GM12878 (cell line): ENCODE results near the gene GALR1. TPM values are rescaled to one million over a fixed set of nuclear protein-coding genes. Genes with fewer than 3 reads are reported as not detected.

Experiments
- ATAC-seq: fragments of 200-7000 bp; cut with Tn5 transposase; 3 replicates; pipeline ENCODE4 v1.9.1; 2020; ENCODE audit warnings: mild to moderate bottlenecking, moderate library complexity
- BruUV-seq: library from RNA; stranded (reverse); fragments of 400-500 nt; replicated peaks from 2 replicates; lab custom pipeline; 2021; lab: Mats Ljungman, UMichigan
- CTCF ChIA-PET: fragments of 300-600 bp; sonication (Branson Sonifier 250); formaldehyde crosslinking; extraction: SDS; loops from one replicate; lab custom pipeline; 2021; ENCODE audit warnings: inconsistent platforms; lab: Yijun Ruan, JAX
- POLR2A ChIA-PET: fragments of 350-600 bp; formaldehyde crosslinking; extraction: SDS; loops from one replicate; lab custom pipeline; 2021; ENCODE audit warnings: inconsistent platforms; lab: Charles Lee
- RAD21 ChIA-PET: fragments of 300-600 bp; sonication (Branson Sonifier 250); formaldehyde crosslinking; loops from one replicate; lab custom pipeline; 2023; ENCODE audit warnings: antibody characterized with exemption; ENCODE audit not compliant: unreplicated experiment; lab: Charles Lee
- SMC1A ChIA-PET: fragments of 300-600 bp; sonication (Branson Sonifier 250); formaldehyde crosslinking; loops from one replicate; lab custom pipeline; 2023; ENCODE audit not compliant: unreplicated experiment, uncharacterized antibody; lab: Charles Lee
- DNase-seq: peaks from one replicate; pipeline ENCODE4 v3.0.0-alpha.2; 2011; ENCODE audit warnings: low read depth, low spot score
- FAIRE-seq: peaks from 3 replicates; lab custom pipeline; 2011; peaks lifted over from hg19 to GRCh38; lab: Jason Lieb, UNC
- H2AFZ ChIP-seq: 2 replicates; pipeline ENCODE4 v1.6.0; 2011; ENCODE audit warnings: low read depth, low read length, control low read depth; ENCODE audit not compliant: control insufficient read depth
- H3K27ac ChIP-seq: 2 replicates; pipeline ENCODE4 v1.5.1; 2011; ENCODE audit warnings: control low read depth; ENCODE audit not compliant: control insufficient read depth, insufficient read depth
- H3K27me3 ChIP-seq, 2 experiments: replicated peaks in 1 of 2; 2 replicates each; pipeline versions ENCODE4 v1.6.0 to v1.6.1; 2011; ENCODE audit warnings: low read length in 1 of 2; ENCODE audit not compliant: control insufficient read depth in 2 of 2, insufficient read depth in 2 of 2
- H3K36me3 ChIP-seq, 2 experiments: 2 replicates each; pipeline ENCODE4 v1.5.1; 2011; ENCODE audit warnings: low read length in 1 of 2; ENCODE audit not compliant: control insufficient read depth in 2 of 2, insufficient read depth in 2 of 2
- H3K4me1 ChIP-seq: 2 replicates; pipeline ENCODE4 v1.6.1; 2011; ENCODE audit warnings: mild to moderate bottlenecking, low read length, moderate library complexity, mixed read lengths; ENCODE audit not compliant: control insufficient read depth, insufficient read depth
- H3K4me2 ChIP-seq: 2 replicates; pipeline ENCODE4 v1.6.0; 2011; ENCODE audit warnings: control low read depth; ENCODE audit not compliant: control insufficient read depth, insufficient read depth
- H3K4me3 ChIP-seq: fragments of 200-600 bp; sonication (generic); 2 replicates; pipeline ENCODE4 v1.5.1; 2016
- H3K79me2 ChIP-seq: 2 replicates; pipeline ENCODE4 v1.6.0; 2011; ENCODE audit warnings: low read length; ENCODE audit not compliant: control insufficient read depth, insufficient read depth
- H3K9ac ChIP-seq: 2 replicates; pipeline ENCODE4 v1.8.0; 2011; ENCODE audit warnings: low read length, control low read depth, mixed read lengths; ENCODE audit not compliant: control insufficient read depth, insufficient read depth
- H3K9me3 ChIP-seq: replicated peaks from 3 replicates; pipeline ENCODE4 v1.5.1; 2011; ENCODE audit warnings: mild to moderate bottlenecking, low read length; ENCODE audit not compliant: control insufficient read depth, insufficient read depth
- H4K20me1 ChIP-seq: 2 replicates; pipeline ENCODE4 v1.6.0; 2011; ENCODE audit not compliant: control insufficient read depth, insufficient read depth
- CHD1 ChIP-seq: IDR thresholded peaks from 2 replicates; pipeline ENCODE4 v1.6.1; 2012; ENCODE audit warnings: low read depth, low read length, improper control_type of control experiment
- ELK1 ChIP-seq: IDR thresholded peaks from 2 replicates; pipeline ENCODE4 v1.6.1; 2012; ENCODE audit warnings: low read depth, low read length, improper control_type of control experiment
- EP300 ChIP-seq, 2 experiments: fragments of 150-350 bp in 1 of 2; IDR thresholded peaks; 2 replicates each; pipeline ENCODE4 v1.6.1; 2011 to 2012; ENCODE audit warnings: low read depth in 2 of 2, low read length in 2 of 2, borderline replicate concordance in 1 of 2, improper control_type of control experiment in 1 of 2, inconsistent platforms in 1 of 2; ENCODE audit not compliant: control insufficient read depth in 1 of 2
- ESRRA ChIP-seq: IDR thresholded peaks from 2 replicates; pipeline ENCODE4 v1.6.1; 2012; ENCODE audit warnings: mild to moderate bottlenecking, low read length, improper control_type of control experiment
- NBN ChIP-seq: fragments of 450-650 bp; IDR thresholded peaks from 2 replicates; pipeline ENCODE4 v1.6.1; 2016
- SMC3 ChIP-seq: IDR thresholded peaks from 2 replicates; pipeline ENCODE4 v1.6.1; 2011; ENCODE audit warnings: low read length, improper control_type of control experiment, borderline replicate concordance
- WGBS: methylation state at CpG from one replicate; pipeline ENCODE4 v1.1.6; 2016; ENCODE audit warnings: low lambda C conversion rate; ENCODE audit not compliant: insufficient replicate concordance, insufficient coverage; ENCODE audit errors: missing lambda C conversion rate; 5-methylcytosine and 5-hydroxymethylcytosine counted together
- in situ Hi-C: fragments of 300-500 bp; cut with MboI; formaldehyde crosslinking; loops from 9 replicates; pipeline ENCODE4 v1.14.3; 2018; ENCODE audit warnings: mixed read lengths
- intact Hi-C: fragments of 100-400 bp; cut with micrococcal nuclease; formaldehyde crosslinking; loops from one replicate; pipeline ENCODE4 v1.14.2; 2022; ENCODE audit not compliant: unreplicated experiment
- polyA plus RNA-seq, 11 experiments: library from polyadenylated mRNA; depleted of rRNA in 4 of 11; unstranded in 6 of 11; stranded (reverse) in 5 of 11; fragments of >200 nt; fragmentation: Nextera tagmentation in 4 of 11; fragmentation: Illumina TruSeq in 1 of 11; extraction: Ambion mirVana in 4 of 11; extraction: Trizol in 1 of 11; gene quantifications; 1 replicate in 1 of 11; 2 replicates in 10 of 11; pipeline versions ENCODE4 v1.2.1 to v1.2.3, GENCODE V29; 2011 to 2016; ENCODE audit warnings: inconsistent platforms in 2 of 11, missing spikeins in 2 of 11, low read depth in 1 of 11
- total RNA-seq, 4 experiments: library from RNA; depleted of rRNA in 3 of 4; stranded (reverse); fragments of >200 nt in 3 of 4; fragmentation: Illumina TruSeq in 1 of 4; extraction: Trizol in 1 of 4; gene quantifications; 2 replicates each; pipeline versions ENCODE4 v1.2.1 to v1.2.3, GENCODE V29; 2013 to 2021
- TF ChIP-seq, protein P1 (sequence below): fragments of 450-650 bp; IDR thresholded peaks from 2 replicates; pipeline ENCODE4 v1.6.1; 2017; ENCODE audit warnings: antibody characterized with exemption, mild to moderate bottlenecking, moderate library complexity
- TF ChIP-seq, protein P2 (sequence below): fragments of 450-650 bp; conservative IDR thresholded peaks from 2 replicates; pipeline ENCODE4 v1.6.1; 2017; ENCODE audit warnings: mild to moderate bottlenecking, moderate library complexity

Gene GALR1
- total and polyA plus RNA-seq, 10 of the 15 experiments (the other 5 are each of a cell fraction or from before 2014, with no cell fraction given) = not detected

GRCh38 chr18:77299706-77300105 lies 50.1 kb downstream of the GALR1 start:
- Histone ChIP-seq H3K4me3 (no peak overlapping the region), H3K4me1 (no peaks in the 10 kb centered on the region), H3K9ac (no peak overlapping the region), H2AFZ (no peak overlapping the region), H3K27ac (no peak overlapping the region), H3K4me2 (no peak overlapping the region), H3K79me2 (no peaks in the 10 kb centered on the region), H3K36me3 (no peaks in the 10 kb centered on the region), H3K9me3 (no peaks in the 10 kb centered on the region), H4K20me1 (no peaks in the 10 kb centered on the region), H3K27me3 (no peaks in the 10 kb centered on the region)
- POLR2A ChIA-PET = no interaction called here
- SMC1A ChIA-PET = no interaction called here
- no TSS peak for BruUV-seq
- FAIRE-seq (no peak), DNase-seq (no peak), ATAC-seq (no peak)
- in situ Hi-C loops (no loop called here), intact Hi-C loops (no loop called here)
- TF ChIP-seq, protein P1, sequence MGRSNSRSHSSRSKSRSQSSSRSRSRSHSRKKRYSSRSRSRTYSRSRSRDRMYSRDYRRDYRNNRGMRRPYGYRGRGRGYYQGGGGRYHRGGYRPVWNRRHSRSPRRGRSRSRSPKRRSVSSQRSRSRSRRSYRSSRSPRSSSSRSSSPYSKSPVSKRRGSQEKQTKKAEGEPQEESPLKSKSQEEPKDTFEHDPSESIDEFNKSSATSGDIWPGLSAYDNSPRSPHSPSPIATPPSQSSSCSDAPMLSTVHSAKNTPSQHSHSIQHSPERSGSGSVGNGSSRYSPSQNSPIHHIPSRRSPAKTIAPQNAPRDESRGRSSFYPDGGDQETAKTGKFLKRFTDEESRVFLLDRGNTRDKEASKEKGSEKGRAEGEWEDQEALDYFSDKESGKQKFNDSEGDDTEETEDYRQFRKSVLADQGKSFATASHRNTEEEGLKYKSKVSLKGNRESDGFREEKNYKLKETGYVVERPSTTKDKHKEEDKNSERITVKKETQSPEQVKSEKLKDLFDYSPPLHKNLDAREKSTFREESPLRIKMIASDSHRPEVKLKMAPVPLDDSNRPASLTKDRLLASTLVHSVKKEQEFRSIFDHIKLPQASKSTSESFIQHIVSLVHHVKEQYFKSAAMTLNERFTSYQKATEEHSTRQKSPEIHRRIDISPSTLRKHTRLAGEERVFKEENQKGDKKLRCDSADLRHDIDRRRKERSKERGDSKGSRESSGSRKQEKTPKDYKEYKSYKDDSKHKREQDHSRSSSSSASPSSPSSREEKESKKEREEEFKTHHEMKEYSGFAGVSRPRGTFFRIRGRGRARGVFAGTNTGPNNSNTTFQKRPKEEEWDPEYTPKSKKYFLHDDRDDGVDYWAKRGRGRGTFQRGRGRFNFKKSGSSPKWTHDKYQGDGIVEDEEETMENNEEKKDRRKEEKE = no peak
- TF ChIP-seq, protein P2, sequence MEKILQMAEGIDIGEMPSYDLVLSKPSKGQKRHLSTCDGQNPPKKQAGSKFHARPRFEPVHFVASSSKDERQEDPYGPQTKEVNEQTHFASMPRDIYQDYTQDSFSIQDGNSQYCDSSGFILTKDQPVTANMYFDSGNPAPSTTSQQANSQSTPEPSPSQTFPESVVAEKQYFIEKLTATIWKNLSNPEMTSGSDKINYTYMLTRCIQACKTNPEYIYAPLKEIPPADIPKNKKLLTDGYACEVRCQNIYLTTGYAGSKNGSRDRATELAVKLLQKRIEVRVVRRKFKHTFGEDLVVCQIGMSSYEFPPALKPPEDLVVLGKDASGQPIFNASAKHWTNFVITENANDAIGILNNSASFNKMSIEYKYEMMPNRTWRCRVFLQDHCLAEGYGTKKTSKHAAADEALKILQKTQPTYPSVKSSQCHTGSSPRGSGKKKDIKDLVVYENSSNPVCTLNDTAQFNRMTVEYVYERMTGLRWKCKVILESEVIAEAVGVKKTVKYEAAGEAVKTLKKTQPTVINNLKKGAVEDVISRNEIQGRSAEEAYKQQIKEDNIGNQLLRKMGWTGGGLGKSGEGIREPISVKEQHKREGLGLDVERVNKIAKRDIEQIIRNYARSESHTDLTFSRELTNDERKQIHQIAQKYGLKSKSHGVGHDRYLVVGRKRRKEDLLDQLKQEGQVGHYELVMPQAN = no peak
- TF ChIP-seq EP300 (IDR thresholded peaks at IDR 0.05; ENCODE audit: borderline replicate concordance in 1 of 2, control insufficient read depth in 1 of 2, low read depth in 2 of 2, low read length in 2 of 2) = no peak
- TF ChIP-seq NBN = no peak
- no peak for TF ChIP-seq ESRRA
- TF ChIP-seq ELK1 = no peak
- no peak for TF ChIP-seq SMC3
- TF ChIP-seq CHD1 = no peak
- 43% methylated on average over 6 of the region's 6 CpGs for WGBS
- RAD21 ChIA-PET = no interaction called here
- CTCF ChIA-PET = no interaction called here
